Epithelial cell of esophagus (primary cell): Measurements from ENCODE around the gene IL19.
A peak's percentile ranks its signal among the peaks of the same experiment; 100 is the strongest.

Experiments
- DNase-seq: peaks from one replicate; pipeline ENCODE4 v3.0.0; 2010; ENCODE audit warnings: low read depth
- H3K4me3 ChIP-seq: 2 replicates; pipeline ENCODE4 v1.5.1; 2011; ENCODE audit warnings: mild to moderate bottlenecking, low read length, control low read depth
- CTCF ChIP-seq: IDR thresholded peaks from 2 replicates; pipeline ENCODE4 v1.5.1; 2011; ENCODE audit warnings: low read depth, mild to moderate bottlenecking, low read length, control low read depth, inconsistent platforms; ENCODE audit not compliant: insufficient read depth; ENCODE audit errors: missing control alignments

Gene IL19

GRCh38 chr1:206866062-206866461 is 95.5 kb downstream of the IL19 start:
- no peak for TF ChIP-seq CTCF
- H3K4me3 ChIP-seq, result no peak overlapping the region
- DNase-seq, result peak; percentile 22

GRCh38 chr1:206867239-206867638 is 96.7 kb downstream of the IL19 start:
- no peak for TF ChIP-seq CTCF
- DNase-seq, result peak; percentile 74
- no peak overlapping the region for H3K4me3 ChIP-seq

GRCh38 chr1:206867716-206868115 is 97.1 kb downstream of the IL19 start:
- H3K4me3 ChIP-seq, result no peak overlapping the region
- TF ChIP-seq CTCF, result no peak
- DNase-seq, result peak; percentile 65

- DNase-seq, result no peak
- no peak overlapping the region for H3K4me3 ChIP-seq
- no peak for TF ChIP-seq CTCF
Observed at GRCh38 chr1:206868264-206868663, 97.7 kb downstream of the IL19 start.

GRCh38 chr1:206872139-206872538 is 101.6 kb downstream of the IL19 start:
- no peak for DNase-seq
- no peak for TF ChIP-seq CTCF
- no peak overlapping the region for H3K4me3 ChIP-seq

DNA sequence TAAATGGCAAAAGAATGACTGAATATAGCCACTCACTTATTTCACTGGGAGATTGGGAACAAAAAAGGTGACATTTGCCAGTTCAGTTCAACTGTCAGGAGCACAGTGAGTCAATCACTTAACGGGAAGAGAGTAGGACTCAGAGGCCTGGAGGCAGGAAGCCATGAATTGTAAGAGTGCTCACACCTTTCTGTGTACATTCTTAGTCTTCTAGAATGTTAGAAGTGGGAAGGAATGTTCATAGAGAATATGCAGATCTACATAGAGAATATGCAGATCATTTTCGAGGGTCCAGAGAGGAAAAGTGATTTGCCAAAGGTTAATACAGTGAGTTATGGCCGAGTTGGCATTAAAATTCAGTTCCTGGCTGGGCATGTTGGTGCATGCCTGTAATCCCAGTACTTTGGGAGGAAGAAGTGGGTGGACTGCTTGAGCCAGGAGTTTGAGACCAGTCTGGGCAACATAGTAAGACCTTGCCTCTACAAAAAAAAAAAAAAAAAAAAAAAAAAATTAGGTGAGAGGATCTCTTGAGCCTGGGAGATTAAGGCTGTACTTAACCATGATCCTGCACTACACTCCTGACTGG is 103.1 kb downstream of the IL19 start:
- H3K4me3 ChIP-seq, result no peak overlapping the region
- peak; percentile 81 for DNase-seq
- no peak for TF ChIP-seq CTCF

DNA sequence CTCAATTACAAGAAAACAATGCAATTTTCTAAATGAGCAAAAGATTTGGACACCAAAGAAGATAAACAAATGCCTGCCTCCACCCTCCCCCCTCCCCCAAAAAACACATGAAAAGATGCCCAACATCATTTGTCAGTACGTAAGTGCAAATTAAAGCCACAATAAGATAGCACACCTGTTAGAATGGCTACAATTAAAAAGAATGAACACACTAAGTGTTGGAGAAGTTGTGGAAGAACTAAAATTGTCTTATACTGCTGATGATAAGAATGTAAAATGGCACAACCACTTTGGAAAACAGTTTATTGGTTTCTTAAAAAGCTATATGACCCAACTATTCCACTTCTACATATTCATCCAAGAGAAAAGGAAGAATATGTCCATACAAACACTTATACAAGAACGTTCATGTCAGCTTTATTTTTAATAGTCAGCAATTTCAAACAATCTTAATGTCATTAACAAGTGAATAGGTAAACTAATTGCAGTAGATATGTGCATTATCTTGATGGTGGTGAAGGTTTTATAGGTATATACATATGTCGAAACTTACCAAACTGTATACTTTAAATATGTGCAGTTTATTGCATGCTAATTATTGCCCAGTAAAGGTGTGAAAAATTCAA is 105.3 kb downstream of the IL19 start:
- no peak overlapping the region for H3K4me3 ChIP-seq
- no peak for TF ChIP-seq CTCF
- no peak for DNase-seq
